Right atrium auricular region (tissue), 2 donors: Measurements from ENCODE around the gene KRCC1. TPM values are rescaled to one million over a fixed set of nuclear protein-coding genes. Genes with fewer than 3 reads are reported as not detected.
"Not testable (repeated sequence)": the region's sequence is repeated elsewhere in the genome, so short reads cannot be mapped to it uniquely, and the experiment has no call there.

Experiments
- DNase-seq: peaks from one replicate; pipeline ENCODE4 v3.0.0-alpha.2; 2019; ENCODE audit warnings: low spot score
- H3K27ac ChIP-seq, 2 donors: fragments of 200-600 bp; sonication (generic); 1 replicate in 1 of 2; 2 replicates in 1 of 2; pipeline ENCODE4 v1.5.1; 2016 to 2019
- H3K27me3 ChIP-seq, 2 donors: fragments of 200-600 bp; sonication (generic); one replicate each; pipeline versions ENCODE4 v1.5.1 to v1.6.0; 2017 to 2019
- H3K36me3 ChIP-seq: fragments of 200-600 bp; sonication (generic); one replicate; pipeline ENCODE4 v1.5.1; 2016
- H3K4me1 ChIP-seq, 2 donors: fragments of 200-600 bp; sonication (generic); one replicate each; pipeline versions ENCODE4 v1.5.1 to v1.6.0; 2017 to 2019
- H3K4me3 ChIP-seq, 2 donors: fragments of 200-600 bp; sonication (generic); 1 replicate in 1 of 2; 2 replicates in 1 of 2; pipeline ENCODE4 v1.5.1; 2017 to 2019; ENCODE audit warnings: mild to moderate bottlenecking in 1 of 2, moderate library complexity in 1 of 2
- H3K9me3 ChIP-seq, 2 donors: fragments of 200-600 bp; sonication (generic); one replicate each; pipeline ENCODE4 v1.5.1; 2019
- CTCF ChIP-seq, 2 donors: fragments of 200-600 bp; sonication (generic); IDR thresholded peaks; one replicate each; pipeline ENCODE4 v1.5.1; 2019; ENCODE audit warnings: antibody characterized with exemption in 2 of 2
- total RNA-seq, 2 donors: library from RNA; depleted of rRNA; stranded (reverse); fragments of >200 nt; gene quantifications; one replicate each; pipeline ENCODE4 v1.1.0, GENCODE V29; 2016

Gene KRCC1
- total RNA-seq, 2 donors from 2014 or later, result 20.6 to 27.5 TPM

- H3K27ac ChIP-seq, result no peak overlapping the region
Observed at GRCh38 chr2:88028931-88029330, 26.7 kb downstream of the KRCC1 start.

GRCh38 chr2:88027697-88028389 lies 27.7 kb downstream of the KRCC1 start:
- Histone ChIP-seq H3K27ac (no peak overlapping the region), H3K9me3 (no peaks in the 10 kb centered on the region), H3K4me3 (no peak overlapping the region), H3K27me3 (no peaks in the 10 kb centered on the region), H3K36me3 (peaks cover 40% of the 10 kb centered on the region), H3K4me1 (no peaks in the 10 kb centered on the region)
- TF ChIP-seq CTCF (IDR thresholded peaks at IDR 0.05), result no peak
- no peak for DNase-seq

More at GRCh38 chr2:88028931-88029330, 26.7 kb downstream of the KRCC1 start:
- H3K9me3 ChIP-seq, result no peaks in the 10 kb centered on the region
- DNase-seq, result no peak
- TF ChIP-seq CTCF (IDR thresholded peaks at IDR 0.05), result no peak
- H3K4me1 ChIP-seq, result no peaks in the 10 kb centered on the region
- H3K27me3 ChIP-seq, result no peaks in the 10 kb centered on the region
- no peak overlapping the region for H3K4me3 ChIP-seq
- peaks cover 50% of the 10 kb centered on the region for H3K36me3 ChIP-seq

GRCh38 chr2:88024509-88024908 lies 31.1 kb downstream of the KRCC1 start:
- no peaks in the 10 kb centered on the region for H3K9me3 ChIP-seq
- H3K27ac ChIP-seq, result no peak overlapping the region
- H3K27me3 ChIP-seq, result no peaks in the 10 kb centered on the region
- TF ChIP-seq CTCF (IDR thresholded peaks at IDR 0.05), result no peak
- H3K4me1 ChIP-seq, result no peaks in the 10 kb centered on the region
- no peak overlapping the region for H3K4me3 ChIP-seq
- H3K36me3 ChIP-seq, result peaks cover 23% of the 10 kb centered on the region
- no peak for DNase-seq

GRCh38 chr2:88022669-88022921 lies 33.0 kb downstream of the KRCC1 start:
- no peak for TF ChIP-seq CTCF (IDR thresholded peaks at IDR 0.05)
- no peak overlapping the region for H3K4me3 ChIP-seq
- no peak overlapping the region for H3K27ac ChIP-seq
- H3K4me1 ChIP-seq, result no peaks in the 10 kb centered on the region
- peaks cover 4% of the 10 kb centered on the region for H3K36me3 ChIP-seq
- no peaks in the 10 kb centered on the region for H3K9me3 ChIP-seq
- H3K27me3 ChIP-seq, result no peaks in the 10 kb centered on the region
- no peak for DNase-seq

- Histone ChIP-seq H3K4me1 (peaks cover 0 to 6% of the 10 kb centered on the region in 2 donors), H3K9me3 (no peaks in the 10 kb centered on the region), H3K4me3 (no peak overlapping the region), H3K27ac (no peak overlapping the region), H3K27me3 (no peaks in the 10 kb centered on the region), H3K36me3 (no peaks in the 10 kb centered on the region)
- DNase-seq, result no peak
- TF ChIP-seq CTCF (IDR thresholded peaks at IDR 0.05), result no peak
Observed at GRCh38 chr2:88019985-88020384, 35.6 kb downstream of the KRCC1 start.

GRCh38 chr2:88018909-88019308 lies 36.7 kb downstream of the KRCC1 start:
- no peak overlapping the region for H3K4me3 ChIP-seq
- no peak for TF ChIP-seq CTCF (IDR thresholded peaks at IDR 0.05)
- no peak for DNase-seq
- H3K27ac ChIP-seq, result no peak overlapping the region
- no peaks in the 10 kb centered on the region for H3K36me3 ChIP-seq
- no peaks in the 10 kb centered on the region for H3K9me3 ChIP-seq
- H3K27me3 ChIP-seq, result no peaks in the 10 kb centered on the region
- peaks cover 0 to 6% of the 10 kb centered on the region in 2 donors for H3K4me1 ChIP-seq

- not testable (repeated sequence) for H3K27me3 ChIP-seq, H3K4me1 ChIP-seq, H3K27ac ChIP-seq, H3K36me3 ChIP-seq, DNase-seq, H3K4me3 ChIP-seq, H3K9me3 ChIP-seq
Observed at GRCh38 chr2:88018077-88018805, 37.3 kb downstream of the KRCC1 start.

GRCh38 chr2:88017780-88018038 lies 37.9 kb downstream of the KRCC1 start:
- H3K36me3 ChIP-seq, H3K27ac ChIP-seq, H3K4me1 ChIP-seq, H3K9me3 ChIP-seq, H3K27me3 ChIP-seq, H3K4me3 ChIP-seq, DNase-seq: not testable (repeated sequence)
